Measurements from ENCODE around the gene SORCS2. TPM values are rescaled to one million over a fixed set of nuclear protein-coding genes. Genes with fewer than 3 reads are reported as not detected.

SORCS2 gene
- total RNA-seq, 1 donor from 2014 or later: 7.1 TPM

DNA sequence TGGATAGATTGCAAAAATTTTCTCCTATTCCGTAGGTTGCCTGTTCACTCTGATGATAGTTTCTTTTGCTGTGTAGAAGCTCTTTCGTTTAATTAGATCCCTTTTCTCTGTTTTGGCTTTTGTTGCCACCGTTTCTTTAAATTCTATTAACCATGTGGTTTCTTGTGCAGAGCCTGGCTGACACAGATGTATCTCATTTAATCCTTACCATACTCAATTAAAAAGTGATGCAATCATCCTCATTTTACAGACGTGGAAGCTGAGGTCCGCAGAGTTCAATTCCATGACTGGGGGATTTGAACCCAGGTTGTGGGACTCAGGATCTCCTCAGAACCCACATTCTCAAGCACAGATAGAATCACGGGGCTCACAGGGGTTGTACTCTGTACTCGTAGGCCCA is 66.7 kb downstream of the SORCS2 start:
- peaks cover 20% of the 10 kb centered on the region for H3K4me1 Mint-ChIP-seq

DNA sequence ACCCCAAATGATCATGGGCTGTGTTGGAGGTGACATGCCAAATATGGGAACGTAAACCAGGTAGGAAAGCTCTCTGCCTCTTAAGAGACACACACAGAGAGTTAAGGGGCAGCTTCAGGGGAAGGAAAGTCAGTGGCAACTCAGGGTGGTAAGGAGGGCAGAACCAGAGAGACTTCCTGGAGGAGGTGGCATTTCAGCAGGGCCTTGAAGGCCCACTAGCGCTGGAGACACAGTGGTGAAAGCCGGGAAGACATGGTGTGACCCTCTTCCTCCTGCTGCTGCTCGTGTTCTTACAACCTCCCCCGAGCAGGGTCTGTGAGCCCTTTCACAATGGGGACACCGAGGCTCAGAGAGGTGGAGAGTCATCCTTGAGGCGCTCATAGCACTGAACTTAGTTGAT is 68.2 kb downstream of the SORCS2 start:
- DNase-seq (ENCODE audit: low spot score in 2 of 2, unreplicated experiment in 2 of 2): no peak
- H3K4me3 Mint-ChIP-seq: no peak overlapping the region
- TF ChIP-seq, protein P1, sequence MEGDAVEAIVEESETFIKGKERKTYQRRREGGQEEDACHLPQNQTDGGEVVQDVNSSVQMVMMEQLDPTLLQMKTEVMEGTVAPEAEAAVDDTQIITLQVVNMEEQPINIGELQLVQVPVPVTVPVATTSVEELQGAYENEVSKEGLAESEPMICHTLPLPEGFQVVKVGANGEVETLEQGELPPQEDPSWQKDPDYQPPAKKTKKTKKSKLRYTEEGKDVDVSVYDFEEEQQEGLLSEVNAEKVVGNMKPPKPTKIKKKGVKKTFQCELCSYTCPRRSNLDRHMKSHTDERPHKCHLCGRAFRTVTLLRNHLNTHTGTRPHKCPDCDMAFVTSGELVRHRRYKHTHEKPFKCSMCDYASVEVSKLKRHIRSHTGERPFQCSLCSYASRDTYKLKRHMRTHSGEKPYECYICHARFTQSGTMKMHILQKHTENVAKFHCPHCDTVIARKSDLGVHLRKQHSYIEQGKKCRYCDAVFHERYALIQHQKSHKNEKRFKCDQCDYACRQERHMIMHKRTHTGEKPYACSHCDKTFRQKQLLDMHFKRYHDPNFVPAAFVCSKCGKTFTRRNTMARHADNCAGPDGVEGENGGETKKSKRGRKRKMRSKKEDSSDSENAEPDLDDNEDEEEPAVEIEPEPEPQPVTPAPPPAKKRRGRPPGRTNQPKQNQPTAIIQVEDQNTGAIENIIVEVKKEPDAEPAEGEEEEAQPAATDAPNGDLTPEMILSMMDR (IDR thresholded peaks at IDR 0.05; ENCODE audit: unreplicated experiment): no peak
- H3K27me3 Mint-ChIP-seq (ENCODE audit: low read depth): peaks cover 15% of the 10 kb centered on the region
- H3K27ac Mint-ChIP-seq: no peak overlapping the region
- peaks cover 11% of the 10 kb centered on the region for H3K4me1 Mint-ChIP-seq
- H3K9me3 Mint-ChIP-seq: no peaks in the 10 kb centered on the region
- no peaks in the 10 kb centered on the region for H3K36me3 Mint-ChIP-seq

More for the DNA sequence above, 66.7 kb downstream of the SORCS2 start:
- no peaks in the 10 kb centered on the region for H3K36me3 Mint-ChIP-seq
- H3K9me3 Mint-ChIP-seq: no peaks in the 10 kb centered on the region
- no peak for DNase-seq (ENCODE audit: low spot score in 2 of 2, unreplicated experiment in 2 of 2)
- H3K4me3 Mint-ChIP-seq: no peak overlapping the region
- H3K27me3 Mint-ChIP-seq (ENCODE audit: low read depth): peaks cover 10% of the 10 kb centered on the region
- no peak overlapping the region for H3K27ac Mint-ChIP-seq
- TF ChIP-seq, protein P1 (IDR thresholded peaks at IDR 0.05; ENCODE audit: unreplicated experiment): no peak

DNA sequence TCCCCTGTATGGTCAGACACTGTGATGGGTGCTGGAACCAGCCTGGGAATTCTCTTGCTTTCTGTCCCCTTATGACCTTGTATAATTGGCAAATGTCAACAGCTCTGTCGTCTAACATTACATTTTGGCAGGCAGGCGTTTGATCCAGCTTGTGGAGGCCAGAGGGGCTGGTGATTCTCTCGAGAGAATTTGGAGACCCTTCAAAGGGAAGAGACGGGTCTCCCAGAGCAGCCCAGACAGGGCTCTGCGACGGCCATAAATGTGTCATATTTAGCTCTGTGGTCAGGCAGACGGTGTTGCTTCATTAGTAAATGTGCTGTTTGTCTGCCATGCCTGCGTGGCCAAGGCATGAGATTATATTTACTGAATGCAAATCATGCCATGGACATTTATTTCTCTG is 68.7 kb downstream of the SORCS2 start:
- H3K4me3 Mint-ChIP-seq: no peak overlapping the region
- H3K9me3 Mint-ChIP-seq: no peaks in the 10 kb centered on the region
- DNase-seq (ENCODE audit: low spot score in 2 of 2, unreplicated experiment in 2 of 2): no peak
- TF ChIP-seq, protein P1 (IDR thresholded peaks at IDR 0.05; ENCODE audit: unreplicated experiment): no peak
- peaks cover 9% of the 10 kb centered on the region for H3K4me1 Mint-ChIP-seq
- H3K36me3 Mint-ChIP-seq: no peaks in the 10 kb centered on the region
- H3K27me3 Mint-ChIP-seq (ENCODE audit: low read depth): peaks cover 20% of the 10 kb centered on the region
- H3K27ac Mint-ChIP-seq: no peak overlapping the region

DNA sequence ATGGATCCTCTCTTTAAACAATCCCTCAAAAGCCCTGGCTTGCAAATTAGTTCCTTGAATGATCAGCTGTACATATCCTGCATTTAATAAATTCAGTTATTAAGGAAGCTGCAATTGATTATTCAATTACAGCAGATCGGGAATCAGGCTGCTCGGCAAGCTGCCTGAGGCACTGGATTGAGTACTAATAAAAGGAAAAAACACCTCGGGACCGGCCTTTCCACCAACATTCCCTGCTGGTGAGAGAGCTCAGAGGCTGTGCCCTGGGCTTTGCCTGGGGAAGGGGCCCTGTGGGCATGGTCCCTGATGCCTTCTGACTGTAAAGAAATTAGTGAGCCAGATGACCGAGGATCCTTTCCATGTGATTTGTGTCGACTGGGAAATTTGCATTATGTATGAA is 69.2 kb downstream of the SORCS2 start:
- H3K36me3 Mint-ChIP-seq: no peaks in the 10 kb centered on the region
- H3K27me3 Mint-ChIP-seq (ENCODE audit: low read depth): peaks cover 24% of the 10 kb centered on the region
- no peak for DNase-seq (ENCODE audit: low spot score in 2 of 2, unreplicated experiment in 2 of 2)
- no peaks in the 10 kb centered on the region for H3K9me3 Mint-ChIP-seq
- H3K4me3 Mint-ChIP-seq: no peak overlapping the region
- no peak overlapping the region for H3K27ac Mint-ChIP-seq
- TF ChIP-seq, protein P1 (IDR thresholded peaks at IDR 0.05; ENCODE audit: unreplicated experiment): no peak
- H3K4me1 Mint-ChIP-seq: peaks cover 8% of the 10 kb centered on the region

DNA sequence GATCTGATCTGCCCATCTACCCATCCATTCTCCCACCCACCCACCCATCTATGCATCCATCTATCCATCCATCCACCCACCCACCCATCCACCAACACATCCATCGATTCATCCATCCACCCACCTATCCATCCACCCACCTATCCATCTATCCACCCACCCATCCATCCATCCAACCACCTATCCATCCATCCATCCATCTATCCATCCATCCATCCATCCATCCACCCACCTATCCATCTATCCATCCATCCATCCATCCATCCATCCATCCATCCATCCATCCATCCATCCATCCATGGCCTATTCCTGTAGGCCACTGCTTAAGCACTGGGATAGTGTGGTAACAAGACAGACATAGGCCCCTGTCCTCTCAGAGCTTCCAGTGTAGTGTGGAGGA is 69.8 kb downstream of the SORCS2 start:
- Mint-ChIP-seq H3K4me3 (no peak overlapping the region), H3K36me3 (no peaks in the 10 kb centered on the region), H3K27ac (no peak overlapping the region)

More for the DNA sequence above, 69.8 kb downstream of the SORCS2 start:
- TF ChIP-seq, protein P1 (IDR thresholded peaks at IDR 0.05; ENCODE audit: unreplicated experiment): no peak
- Mint-ChIP-seq H3K4me1 (peaks cover 2% of the 10 kb centered on the region), H3K27me3 (ENCODE audit: low read depth) (peaks cover 26% of the 10 kb centered on the region), H3K9me3 (no peaks in the 10 kb centered on the region)
- no peak for DNase-seq (ENCODE audit: low spot score in 2 of 2, unreplicated experiment in 2 of 2)

Measured in mesothelial cell of epicardium (in vitro differentiated cells).